HepG2 (cell line): ENCODE results near the gene CRIM1. TPM values are rescaled to one million over a fixed set of nuclear protein-coding genes. Genes with fewer than 3 reads are reported as not detected.

Source experiments
- ARHGAP35 ChIP-seq: sonication (generic); formaldehyde crosslinking; IDR thresholded peaks from 2 replicates; pipeline ENCODE4 v1.9.0; 2022; ENCODE audit warnings: mild to moderate bottlenecking, inconsistent platforms, moderate library complexity, missing genetic modification reagents, borderline replicate concordance
- ASH2L ChIP-seq: fragments of 300-600, 200-600 bp; sonication (generic); IDR thresholded peaks from 2 replicates; pipeline ENCODE4 v1.7.0; 2017; ENCODE audit warnings: low read depth, mild to moderate bottlenecking, moderate library complexity, mixed read lengths, low read length; ENCODE audit not compliant: insufficient read length
- CEBPG ChIP-seq: IDR thresholded peaks from 2 replicates; pipeline ENCODE4 v1.6.1; 2016
- GZF1 ChIP-seq: sonication (generic); formaldehyde crosslinking; IDR thresholded peaks from 2 replicates; pipeline ENCODE4 v1.5.1; 2020; ENCODE audit warnings: mild to moderate bottlenecking, missing genetic modification reagents
- ISL2 ChIP-seq: sonication (generic); formaldehyde crosslinking; IDR thresholded peaks from 2 replicates; pipeline ENCODE4 v1.5.0; 2020; ENCODE audit warnings: missing genetic modification reagents
- KDM3A ChIP-seq: IDR thresholded peaks from 2 replicates; pipeline ENCODE4 v1.6.1; 2018; ENCODE audit warnings: low read depth, missing compliant biosample characterization
- MED1 ChIP-seq: sonication (generic); formaldehyde crosslinking; IDR thresholded peaks from 2 replicates; pipeline ENCODE4 v1.4.0; 2020; ENCODE audit warnings: missing genetic modification reagents
- RAD21 ChIP-seq: fragments of 450-650 bp; formaldehyde crosslinking; IDR thresholded peaks from 2 replicates; pipeline ENCODE4 v1.5.0; 2020; ENCODE audit warnings: mild to moderate bottlenecking
- RFX3 ChIP-seq: IDR thresholded peaks from 2 replicates; pipeline ENCODE4 v1.6.1; 2016; ENCODE audit warnings: missing biosample characterization, missing genetic modification reagents
- SP140L ChIP-seq: sonication (generic); formaldehyde crosslinking; IDR thresholded peaks from 2 replicates; pipeline ENCODE4 v1.4.0; 2020; ENCODE audit warnings: missing genetic modification reagents, borderline replicate concordance
- SP5 ChIP-seq: IDR thresholded peaks from 2 replicates; pipeline ENCODE4 v1.6.1; 2016; ENCODE audit warnings: low read depth, borderline replicate concordance
- ZNF317 ChIP-seq: sonication (generic); formaldehyde crosslinking; IDR thresholded peaks from 2 replicates; pipeline ENCODE4 v1.5.0; 2020; ENCODE audit warnings: mild to moderate bottlenecking, missing genetic modification reagents
- ZNF607 ChIP-seq: sonication (generic); formaldehyde crosslinking; IDR thresholded peaks from 2 replicates; pipeline ENCODE4 v1.5.1; 2020; ENCODE audit warnings: missing genetic modification reagents, mild to moderate bottlenecking, borderline replicate concordance
- polyA plus RNA-seq, 8 experiments: library from polyadenylated mRNA; depleted of rRNA in 3 of 8; stranded (reverse) in 7 of 8; unstranded in 1 of 8; fragments of >200 nt; fragmentation: Illumina TruSeq in 4 of 8; extraction: Trizol in 4 of 8; gene quantifications; 2 replicates each; pipeline versions ENCODE4 v1.2.1 to v1.2.3, GENCODE V29; 2011 to 2016; ENCODE audit warnings: low read depth in 4 of 8, missing spikeins in 1 of 8, mixed read lengths in 1 of 8; ENCODE audit not compliant: insufficient read depth in 1 of 8
- total RNA-seq, 5 experiments: library from RNA; depleted of rRNA; stranded (reverse); fragments of >200 nt; fragmentation: Illumina TruSeq; extraction: Trizol; gene quantifications; 2 replicates each; pipeline ENCODE4 v1.2.3, GENCODE V29; 2016; ENCODE audit warnings: low read depth in 1 of 5
- TF ChIP-seq, protein P1 (sequence below): sonication (generic); formaldehyde crosslinking; IDR thresholded peaks from 2 replicates; pipeline ENCODE4 v1.5.1; 2020; ENCODE audit warnings: mild to moderate bottlenecking, missing genetic modification reagents, borderline replicate concordance
- TF ChIP-seq, protein P2 (sequence below), 2 experiments: sonication (generic) in 1 of 2; formaldehyde crosslinking in 1 of 2; IDR thresholded peaks; 2 replicates each; pipeline versions ENCODE4 v1.4.0 to v1.6.1; 2016 to 2020; ENCODE audit warnings: borderline replicate concordance in 1 of 2, low read depth in 1 of 2, mild to moderate bottlenecking in 1 of 2, missing genetic modification reagents in 1 of 2
- TF ChIP-seq, protein P3 (sequence below): sonication (generic); formaldehyde crosslinking; IDR thresholded peaks from 2 replicates; pipeline ENCODE4 v1.4.0; 2020; ENCODE audit warnings: missing genetic modification reagents

Gene CRIM1
- total and polyA plus RNA-seq, 2 of the 13 experiments (the other 11 are each of a cell fraction or from before 2014, with no cell fraction given), result 39.1 to 69.9 TPM

DNA sequence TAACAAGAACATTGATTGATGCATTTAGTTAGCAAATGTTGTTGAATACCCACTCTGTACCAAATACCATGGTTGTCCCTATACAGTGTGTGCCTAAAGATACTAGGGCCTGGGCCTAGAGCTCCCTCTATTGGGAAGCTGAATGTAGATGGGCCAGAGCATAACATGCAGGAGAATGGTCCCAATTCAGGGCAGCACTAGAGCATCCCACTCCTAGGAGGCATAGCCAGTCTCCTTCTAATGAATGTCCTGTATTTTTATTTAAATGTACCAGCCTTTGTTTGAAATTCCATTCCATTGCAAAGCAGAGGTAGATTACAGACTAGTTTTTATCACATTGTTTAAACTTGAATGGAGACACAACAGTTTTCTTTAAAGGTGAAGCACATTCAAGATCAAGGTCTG lies 151.8 kb downstream of the CRIM1 start (continued):
- TF ChIP-seq, protein P1, sequence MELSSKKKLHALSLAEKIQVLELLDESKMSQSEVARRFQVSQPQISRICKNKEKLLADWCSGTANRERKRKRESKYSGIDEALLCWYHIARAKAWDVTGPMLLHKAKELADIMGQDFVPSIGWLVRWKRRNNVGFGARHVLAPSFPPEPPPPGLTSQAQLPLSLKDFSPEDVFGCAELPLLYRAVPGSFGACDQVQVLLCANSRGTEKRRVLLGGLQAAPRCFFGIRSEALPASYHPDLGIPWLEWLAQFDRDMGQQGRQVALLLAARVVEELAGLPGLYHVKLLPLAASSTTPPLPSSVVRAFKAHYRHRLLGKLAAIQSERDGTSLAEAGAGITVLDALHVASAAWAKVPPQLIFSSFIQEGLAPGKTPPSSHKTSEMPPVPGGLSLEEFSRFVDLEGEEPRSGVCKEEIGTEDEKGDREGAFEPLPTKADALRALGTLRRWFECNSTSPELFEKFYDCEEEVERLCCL (CRISPR knock-in tag), result no peak
- peak; percentile 50 for TF ChIP-seq CEBPG
- no peak for TF ChIP-seq ZNF607 (CRISPR knock-in tag)
- no peak for TF ChIP-seq SP140L
- no peak for TF ChIP-seq ARHGAP35
- TF ChIP-seq, protein P2, sequence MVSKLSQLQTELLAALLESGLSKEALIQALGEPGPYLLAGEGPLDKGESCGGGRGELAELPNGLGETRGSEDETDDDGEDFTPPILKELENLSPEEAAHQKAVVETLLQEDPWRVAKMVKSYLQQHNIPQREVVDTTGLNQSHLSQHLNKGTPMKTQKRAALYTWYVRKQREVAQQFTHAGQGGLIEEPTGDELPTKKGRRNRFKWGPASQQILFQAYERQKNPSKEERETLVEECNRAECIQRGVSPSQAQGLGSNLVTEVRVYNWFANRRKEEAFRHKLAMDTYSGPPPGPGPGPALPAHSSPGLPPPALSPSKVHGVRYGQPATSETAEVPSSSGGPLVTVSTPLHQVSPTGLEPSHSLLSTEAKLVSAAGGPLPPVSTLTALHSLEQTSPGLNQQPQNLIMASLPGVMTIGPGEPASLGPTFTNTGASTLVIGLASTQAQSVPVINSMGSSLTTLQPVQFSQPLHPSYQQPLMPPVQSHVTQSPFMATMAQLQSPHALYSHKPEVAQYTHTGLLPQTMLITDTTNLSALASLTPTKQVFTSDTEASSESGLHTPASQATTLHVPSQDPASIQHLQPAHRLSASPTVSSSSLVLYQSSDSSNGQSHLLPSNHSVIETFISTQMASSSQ (IDR thresholded peaks at IDR 0.05; ENCODE audit: low read depth), result no peak
- TF ChIP-seq, protein P2 (CRISPR knock-in tag; IDR thresholded peaks at IDR 0.05; ENCODE audit: borderline replicate concordance), result no peak
- TF ChIP-seq RAD21, result peak; percentile 86
- no peak for TF ChIP-seq ZNF317
- peak; percentile 62; the same call in 1 of the 2 replicates for TF ChIP-seq KDM3A
- no peak for TF ChIP-seq MED1 (CRISPR knock-in tag)
- no peak for TF ChIP-seq ISL2 (CRISPR knock-in tag)
- TF ChIP-seq ASH2L, result no peak
- TF ChIP-seq RFX3, result no peak
- TF ChIP-seq SP5, result peak; percentile 15; the same call in 1 of the 2 replicates
- TF ChIP-seq, protein P3, sequence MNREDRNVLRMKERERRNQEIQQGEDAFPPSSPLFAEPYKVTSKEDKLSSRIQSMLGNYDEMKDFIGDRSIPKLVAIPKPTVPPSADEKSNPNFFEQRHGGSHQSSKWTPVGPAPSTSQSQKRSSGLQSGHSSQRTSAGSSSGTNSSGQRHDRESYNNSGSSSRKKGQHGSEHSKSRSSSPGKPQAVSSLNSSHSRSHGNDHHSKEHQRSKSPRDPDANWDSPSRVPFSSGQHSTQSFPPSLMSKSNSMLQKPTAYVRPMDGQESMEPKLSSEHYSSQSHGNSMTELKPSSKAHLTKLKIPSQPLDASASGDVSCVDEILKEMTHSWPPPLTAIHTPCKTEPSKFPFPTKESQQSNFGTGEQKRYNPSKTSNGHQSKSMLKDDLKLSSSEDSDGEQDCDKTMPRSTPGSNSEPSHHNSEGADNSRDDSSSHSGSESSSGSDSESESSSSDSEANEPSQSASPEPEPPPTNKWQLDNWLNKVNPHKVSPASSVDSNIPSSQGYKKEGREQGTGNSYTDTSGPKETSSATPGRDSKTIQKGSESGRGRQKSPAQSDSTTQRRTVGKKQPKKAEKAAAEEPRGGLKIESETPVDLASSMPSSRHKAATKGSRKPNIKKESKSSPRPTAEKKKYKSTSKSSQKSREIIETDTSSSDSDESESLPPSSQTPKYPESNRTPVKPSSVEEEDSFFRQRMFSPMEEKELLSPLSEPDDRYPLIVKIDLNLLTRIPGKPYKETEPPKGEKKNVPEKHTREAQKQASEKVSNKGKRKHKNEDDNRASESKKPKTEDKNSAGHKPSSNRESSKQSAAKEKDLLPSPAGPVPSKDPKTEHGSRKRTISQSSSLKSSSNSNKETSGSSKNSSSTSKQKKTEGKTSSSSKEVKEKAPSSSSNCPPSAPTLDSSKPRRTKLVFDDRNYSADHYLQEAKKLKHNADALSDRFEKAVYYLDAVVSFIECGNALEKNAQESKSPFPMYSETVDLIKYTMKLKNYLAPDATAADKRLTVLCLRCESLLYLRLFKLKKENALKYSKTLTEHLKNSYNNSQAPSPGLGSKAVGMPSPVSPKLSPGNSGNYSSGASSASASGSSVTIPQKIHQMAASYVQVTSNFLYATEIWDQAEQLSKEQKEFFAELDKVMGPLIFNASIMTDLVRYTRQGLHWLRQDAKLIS (CRISPR knock-in tag), result peak; percentile 30; the same call in 1 of the 2 replicates
- TF ChIP-seq GZF1 (CRISPR knock-in tag), result no peak
